ENCODE results near the gene DNAL1. TPM values are rescaled to one million over a fixed set of nuclear protein-coding genes. Genes with fewer than 3 reads are reported as not detected.

The DNAL1 gene
- total and polyA plus RNA-seq, 2 of the 4 experiments (the other 2 are of a cell fraction) = 4.5 to 5.4 TPM

- no peaks in the 10 kb centered on the region for H3K79me1 ChIP-seq (ENCODE audit: low read depth in 1 of 2, low read length in 2 of 2)
- no peak overlapping the region for H2BK120ac ChIP-seq (ENCODE audit: low read depth, low read length)
- H4K8ac ChIP-seq (ENCODE audit: low read depth in 2 of 2, low read length in 2 of 2) = no peak overlapping the region
- H3K9me3 ChIP-seq (ENCODE audit: control insufficient read depth, insufficient read depth, low read length) = no peaks in the 10 kb centered on the region
- H4K5ac ChIP-seq (ENCODE audit: low read depth, low read length) = no peak overlapping the region
- H2BK15ac ChIP-seq (ENCODE audit: low read depth, low read length) = no peak overlapping the region
- no peaks in the 10 kb centered on the region for H4K20me1 ChIP-seq (ENCODE audit: insufficient read depth, low read length)
- H3K18ac ChIP-seq (ENCODE audit: low read depth, low read length) = no peak overlapping the region
- intact Hi-C loops (cut with micrococcal nuclease) = no loop called here
- no peak overlapping the region for H3K9ac ChIP-seq (ENCODE audit: low read depth, low read length)
- in situ Hi-C loops (cut with MboI; ENCODE audit: low sequenced_read_pairs) = no loop called here
- H3K56ac ChIP-seq (ENCODE audit: extremely low read depth, insufficient read depth, low read length) = no peak overlapping the region
- H3K4me2 ChIP-seq (ENCODE audit: low read depth, low read length) = no peak overlapping the region
- no peak overlapping the region for H2AK5ac ChIP-seq (ENCODE audit: low read depth, low read length)
- no peak overlapping the region for H4K91ac ChIP-seq (ENCODE audit: insufficient read depth, low read depth, low read length)
- no peak overlapping the region for H3K23ac ChIP-seq (ENCODE audit: low read depth, low read length)
- no peak overlapping the region for H3K4ac ChIP-seq (ENCODE audit: low read depth, low read length)
- H2AK9ac ChIP-seq (replicated peaks; ENCODE audit: low read depth, low read length, poor library complexity) = no peak overlapping the region
- H3K27me3 ChIP-seq (ENCODE audit: control insufficient read depth, insufficient read depth, low read length) = no peaks in the 10 kb centered on the region
- no peak overlapping the region for H3K27ac ChIP-seq (ENCODE audit: insufficient read depth, low read length)
- no peak overlapping the region for H2BK20ac ChIP-seq (ENCODE audit: low read depth, low read length)
- no TSS peak for BruUV-seq (replicated peaks)
- peaks cover 6% of the 10 kb centered on the region; the same call in 1 of the 2 replicates for H3K36me3 ChIP-seq (ENCODE audit: control insufficient read depth, insufficient read depth, low read length)
- POLR2A ChIA-PET (ENCODE audit: unreplicated experiment) = no interaction called here
- dilution Hi-C loops (cut with HindIII; ENCODE audit: low sequenced_read_pairs, unreplicated experiment) = no loop called here
- CTCF ChIA-PET = interaction anchor here (0.6 kb wide), 2 partner anchors 11 to 21 kb away, joined by 4 read pairs; no protein-coding TSS in a partner anchor
- H3K4me1 ChIP-seq (ENCODE audit: control insufficient read depth, insufficient read depth, low read length) = no peaks in the 10 kb centered on the region
- H3K14ac ChIP-seq (replicated peaks; ENCODE audit: low read depth, low read length) = no peak overlapping the region
- H3K9me1 ChIP-seq (ENCODE audit: insufficient read depth, low read length) = no peaks in the 10 kb centered on the region
- ATAC-seq (ENCODE audit: low read depth) = no peak
- H2AFZ ChIP-seq (replicated peaks; ENCODE audit: low read length, poor library complexity) = no peak overlapping the region
- WGBS, 2 experiments (ENCODE audit: extremely low coverage in 2 of 2, insufficient read length in 1 of 2) = no CpG with 5 or more reads among the region's 3 CpGs
- H3K4me3 ChIP-seq (ENCODE audit: insufficient read depth, low read depth, low read length) = no peak overlapping the region
- no peak for DNase-seq
- H2BK5ac ChIP-seq (ENCODE audit: low read depth, low read length, poor library complexity, severe bottlenecking) = no peak overlapping the region
- no peak for TF ChIP-seq BHLHE40 (IDR thresholded peaks at IDR 0.05; ENCODE audit: low read depth, low read length)
- TF ChIP-seq SMC3 (IDR thresholded peaks at IDR 0.05; ENCODE audit: low read depth, low read length) = no peak
- TF ChIP-seq RCOR1 (IDR thresholded peaks at IDR 0.05; ENCODE audit: insufficient replicate concordance, low read length) = no peak
- no peak for TF ChIP-seq CEBPB (IDR thresholded peaks at IDR 0.05; ENCODE audit: low read depth, low read length)
- no peak for TF ChIP-seq ELK1 (IDR thresholded peaks at IDR 0.05; ENCODE audit: borderline replicate concordance, low read depth, low read length)
These were observed 42.1 kb downstream of the DNAL1 start for GRCh38 chr14:73686901-73687300.

All from IMR-90 (cell line).